Activated naive CD8-positive, alpha-beta T cell (primary cell): ENCODE measurements around the gene OR8S1.
A peak's percentile ranks its signal among the peaks of the same experiment; 100 is the strongest.
"Not testable (repeated sequence)": the region's sequence is repeated elsewhere in the genome, so short reads cannot be mapped to it uniquely, and the experiment has no call there.

ENCODE experiments used
- H3K27ac Mint-ChIP-seq: one replicate; pipeline ENCODE4 v1.8.0; 2021; ENCODE audit warnings: mixed read lengths
- H3K27me3 Mint-ChIP-seq: one replicate; pipeline ENCODE4 v1.8.0; 2021; ENCODE audit warnings: mixed read lengths
- H3K36me3 Mint-ChIP-seq: one replicate; pipeline ENCODE4 v1.8.0; 2021; ENCODE audit warnings: mixed read lengths
- H3K4me1 Mint-ChIP-seq: one replicate; pipeline ENCODE4 v1.8.0; 2021; ENCODE audit warnings: low read depth, mixed read lengths
- H3K4me3 Mint-ChIP-seq: one replicate; pipeline ENCODE4 v1.8.0; 2021; ENCODE audit warnings: mild to moderate bottlenecking, mixed read lengths
- H3K9me3 Mint-ChIP-seq: one replicate; pipeline ENCODE4 v1.8.0; 2021; ENCODE audit warnings: low read depth, mixed read lengths

OR8S1 gene, protein sequence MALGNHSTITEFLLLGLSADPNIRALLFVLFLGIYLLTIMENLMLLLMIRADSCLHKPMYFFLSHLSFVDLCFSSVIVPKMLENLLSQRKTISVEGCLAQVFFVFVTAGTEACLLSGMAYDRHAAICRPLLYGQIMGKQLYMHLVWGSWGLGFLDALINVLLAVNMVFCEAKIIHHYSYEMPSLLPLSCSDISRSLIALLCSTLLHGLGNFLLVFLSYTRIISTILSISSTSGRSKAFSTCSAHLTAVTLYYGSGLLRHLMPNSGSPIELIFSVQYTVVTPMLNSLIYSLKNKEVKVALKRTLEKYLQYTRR

DNA sequence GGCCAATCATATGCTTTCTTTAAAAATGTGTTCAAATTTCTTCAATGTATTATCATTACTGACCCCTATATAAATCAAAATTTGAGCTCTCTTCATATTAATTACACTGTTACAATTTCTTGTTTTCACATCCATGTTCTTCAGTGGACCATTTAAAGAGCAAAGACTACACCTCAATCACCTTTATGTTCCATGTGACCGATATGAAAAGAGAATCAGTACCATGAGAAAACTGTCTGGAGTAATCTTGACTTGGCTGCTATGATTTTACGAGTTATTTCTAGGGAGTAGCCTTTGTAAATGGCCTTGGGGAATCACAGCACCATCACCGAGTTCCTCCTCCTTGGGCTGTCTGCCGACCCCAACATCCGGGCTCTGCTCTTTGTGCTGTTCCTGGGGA, at the start of gene OR8S1:
TSS of gene OR8S1 (plus strand) at position 301 of the 400 bp plus-strand sequence. CDS start at position 301, 0 bp downstream.
- Mint-ChIP-seq H3K9me3 (no peaks in the 10 kb centered on the region), H3K27ac (no peak within 1 kb of the TSS), H3K27me3 (no peaks in the 10 kb centered on the region), H3K4me1 (no peaks in the 10 kb centered on the region), H3K4me3 (no peak within 1 kb of the TSS), H3K36me3 (peaks cover 2% of the 10 kb centered on the region)

DNA sequence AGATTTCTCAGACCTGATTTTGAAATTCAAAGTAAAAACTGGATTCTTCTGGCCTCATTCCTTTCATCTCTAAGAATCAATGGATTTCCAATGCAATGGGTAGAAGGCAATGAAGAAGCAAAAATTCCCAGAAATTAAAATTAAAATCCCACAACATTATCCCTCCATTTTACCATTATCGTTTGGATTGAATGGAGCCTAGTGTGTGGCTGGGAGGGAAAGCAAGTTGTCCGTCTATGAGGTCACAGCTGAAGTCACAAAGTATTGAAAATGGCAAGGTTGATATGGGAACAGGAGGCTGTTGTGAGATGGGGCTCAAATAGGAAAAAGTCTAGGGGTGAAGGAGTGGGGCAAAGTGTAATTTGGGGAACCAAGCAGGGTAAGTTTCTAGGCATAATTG, 43.2 kb upstream of the OR8S1 start, which contains the start of gene C12orf54:
TSS of gene C12orf54 (plus strand) at position 301 of the 400 bp plus-strand sequence. CDS start 799 bp downstream, outside the sequence.
- H3K27me3 Mint-ChIP-seq, result no peaks in the 10 kb centered on the region
- peaks cover 5% of the 10 kb centered on the region for H3K9me3 Mint-ChIP-seq
- H3K4me1 Mint-ChIP-seq, result no peaks in the 10 kb centered on the region
- no peak within 1 kb of the TSS for H3K27ac Mint-ChIP-seq
- H3K36me3 Mint-ChIP-seq, result no peaks in the 10 kb centered on the region
- H3K4me3 Mint-ChIP-seq, result no peak within 1 kb of the TSS

DNA sequence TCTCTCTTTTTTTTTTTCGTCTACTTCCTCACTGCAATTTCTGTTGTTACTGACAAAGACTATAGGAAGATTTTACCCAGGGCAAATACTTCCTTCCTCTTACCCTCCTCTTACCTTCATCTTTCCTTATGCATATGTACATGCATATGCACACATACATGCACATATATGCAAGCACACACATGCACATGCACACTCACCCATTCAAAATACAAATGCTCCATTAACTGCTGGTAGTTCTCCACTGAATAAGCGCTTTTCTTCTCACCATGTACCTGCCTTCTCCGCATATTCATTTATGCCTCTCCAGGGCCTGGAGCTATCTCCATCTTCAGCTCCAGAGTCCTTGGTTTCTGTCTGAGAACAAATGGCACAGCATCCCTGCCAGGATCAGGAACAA, 42.5 kb upstream of the OR8S1 start:
- Mint-ChIP-seq H3K4me1 (no peaks in the 10 kb centered on the region), H3K9me3 (peaks cover 5% of the 10 kb centered on the region), H3K4me3 (no peak overlapping the region), H3K36me3 (no peaks in the 10 kb centered on the region), H3K27me3 (no peaks in the 10 kb centered on the region), H3K27ac (no peak overlapping the region)

DNA sequence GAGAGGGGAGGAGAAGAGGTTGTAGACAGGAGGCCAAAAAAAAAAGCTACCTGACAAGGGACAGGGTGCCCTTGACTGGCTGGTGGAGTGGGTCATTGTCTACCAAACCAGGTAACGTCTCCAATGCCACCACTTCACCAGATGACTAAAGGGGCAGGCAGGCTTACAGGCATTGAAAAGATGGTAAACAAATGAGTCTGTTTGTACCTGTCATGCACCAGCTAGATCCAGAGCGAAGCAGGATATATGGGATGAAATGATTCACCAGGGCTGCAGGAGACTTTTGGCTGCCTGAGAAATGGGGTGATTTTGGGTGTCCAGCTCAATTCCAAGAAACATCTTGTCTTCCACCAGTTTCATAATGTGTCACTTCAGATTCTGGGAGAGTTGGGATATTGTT, 39.2 kb upstream of the OR8S1 start:
- H3K4me3 Mint-ChIP-seq, result no peak overlapping the region
- no peak overlapping the region for H3K27ac Mint-ChIP-seq
- no peaks in the 10 kb centered on the region for H3K9me3 Mint-ChIP-seq
- H3K36me3 Mint-ChIP-seq, result no peaks in the 10 kb centered on the region
- H3K27me3 Mint-ChIP-seq, result no peaks in the 10 kb centered on the region
- no peaks in the 10 kb centered on the region for H3K4me1 Mint-ChIP-seq

DNA sequence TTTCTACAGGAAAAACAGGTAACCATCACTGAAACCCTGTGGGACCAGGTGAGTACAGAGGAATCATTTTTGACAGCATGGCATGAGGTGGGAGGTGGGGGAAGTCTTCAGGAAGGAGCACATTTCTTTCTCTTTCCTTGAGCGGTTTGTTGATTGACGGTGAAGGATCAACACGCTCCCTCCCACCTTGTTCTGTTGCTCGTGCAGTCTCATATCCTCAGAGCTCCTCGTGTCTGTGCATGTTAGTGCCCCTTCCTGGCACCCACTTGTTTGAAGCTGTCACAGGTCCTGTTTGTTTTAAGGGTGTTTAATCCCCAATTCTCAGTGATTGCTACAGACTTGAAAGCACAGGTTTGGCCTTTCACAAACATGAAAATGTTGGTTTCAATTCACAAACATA, 38.8 kb upstream of the OR8S1 start:
- no peaks in the 10 kb centered on the region for H3K36me3 Mint-ChIP-seq
- H3K4me1 Mint-ChIP-seq, result no peaks in the 10 kb centered on the region
- H3K9me3 Mint-ChIP-seq, result no peaks in the 10 kb centered on the region
- H3K27ac Mint-ChIP-seq, result no peak overlapping the region
- no peak overlapping the region for H3K4me3 Mint-ChIP-seq
- no peaks in the 10 kb centered on the region for H3K27me3 Mint-ChIP-seq

DNA sequence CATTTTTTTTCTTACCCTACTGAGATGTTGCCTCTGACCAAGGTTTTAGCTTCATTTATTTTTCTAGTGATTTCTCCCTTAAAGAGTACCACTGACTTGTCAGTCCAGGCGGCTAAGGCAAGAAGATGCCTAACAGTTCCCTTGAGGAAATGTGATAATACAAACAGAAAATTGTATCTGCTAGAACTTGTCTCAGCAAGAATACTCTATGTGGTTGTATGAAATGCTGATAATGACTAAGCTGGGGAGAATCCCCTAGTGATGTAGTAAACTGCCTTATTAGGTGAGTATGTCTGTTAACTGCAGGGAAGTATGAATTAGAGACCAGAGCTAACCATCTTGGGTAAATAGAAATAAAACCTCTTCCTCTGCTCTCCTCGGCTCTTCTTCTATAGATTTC, 36.4 kb upstream of the OR8S1 start:
- H3K36me3 Mint-ChIP-seq, result no peaks in the 10 kb centered on the region
- H3K4me1 Mint-ChIP-seq, result no peaks in the 10 kb centered on the region
- H3K27me3 Mint-ChIP-seq, result no peaks in the 10 kb centered on the region
- H3K4me3 Mint-ChIP-seq, result no peak overlapping the region
- H3K9me3 Mint-ChIP-seq, result no peaks in the 10 kb centered on the region
- H3K27ac Mint-ChIP-seq, result no peak overlapping the region

DNA sequence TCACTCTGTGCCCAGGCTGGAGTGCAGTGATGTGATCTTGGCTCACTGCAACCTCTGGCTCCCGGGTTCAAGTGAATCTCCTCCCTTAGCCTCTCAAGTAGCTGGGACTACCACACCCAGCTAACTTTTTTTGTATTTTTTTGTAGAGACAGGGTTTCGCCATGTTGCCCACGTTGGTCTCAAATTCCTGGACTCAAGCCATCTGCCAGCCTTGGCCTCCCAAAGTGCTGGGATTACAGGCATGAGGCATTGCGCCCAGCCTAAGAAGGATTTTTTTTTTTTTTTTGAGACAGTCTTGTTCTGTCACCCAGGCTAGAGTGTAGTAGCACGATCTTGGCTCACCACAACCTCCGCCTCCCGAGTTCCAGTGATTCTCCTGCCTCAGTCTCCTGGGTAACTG, 36.0 kb upstream of the OR8S1 start:
- not testable (repeated sequence) for H3K4me3 Mint-ChIP-seq, H3K36me3 Mint-ChIP-seq, H3K4me1 Mint-ChIP-seq, H3K27ac Mint-ChIP-seq, H3K9me3 Mint-ChIP-seq, H3K27me3 Mint-ChIP-seq

DNA sequence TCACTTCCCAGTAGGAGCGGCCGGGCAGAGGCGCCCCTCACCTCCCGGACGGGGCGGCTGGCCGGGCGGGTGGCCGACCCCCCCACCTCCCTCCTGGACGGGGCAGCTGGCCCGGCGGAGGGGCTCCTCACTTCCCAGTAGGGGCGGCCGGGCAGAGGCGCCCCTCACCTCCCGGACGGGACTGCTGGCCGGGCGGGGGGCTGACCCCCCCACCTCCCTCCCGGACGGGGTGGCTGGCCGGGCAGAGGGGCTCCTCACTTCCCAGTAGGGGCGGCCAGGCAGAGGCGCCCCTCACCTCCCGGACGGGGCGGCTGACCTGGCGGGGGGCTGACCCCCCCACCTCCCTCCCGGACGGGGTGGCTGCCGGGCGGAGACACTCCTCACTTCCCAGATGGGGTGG, 25.2 kb upstream of the OR8S1 start:
- not testable (repeated sequence) for H3K36me3 Mint-ChIP-seq, H3K4me1 Mint-ChIP-seq, H3K4me3 Mint-ChIP-seq, H3K27me3 Mint-ChIP-seq, H3K27ac Mint-ChIP-seq, H3K9me3 Mint-ChIP-seq

DNA sequence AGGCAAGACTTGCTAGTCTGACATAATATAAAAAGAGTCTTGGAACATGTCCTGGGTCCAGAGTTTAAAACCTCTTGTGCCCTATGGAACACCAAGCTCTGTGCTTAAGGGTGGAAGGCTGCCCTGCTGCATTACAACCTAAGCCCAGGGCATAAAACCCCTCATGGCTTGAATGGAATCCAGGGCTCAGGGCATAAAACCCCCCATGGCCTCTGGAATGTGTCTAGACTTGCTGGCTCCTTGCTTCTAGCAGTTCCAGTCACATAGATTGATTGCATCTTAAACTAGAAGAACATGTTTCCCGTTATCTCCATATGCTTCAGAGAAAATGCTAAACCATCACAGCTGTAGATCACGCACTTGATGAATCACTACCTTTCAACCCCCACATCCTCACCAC, 18.6 kb upstream of the OR8S1 start:
- not testable (repeated sequence) for H3K9me3 Mint-ChIP-seq, H3K36me3 Mint-ChIP-seq, H3K27me3 Mint-ChIP-seq, H3K4me3 Mint-ChIP-seq, H3K4me1 Mint-ChIP-seq, H3K27ac Mint-ChIP-seq

DNA sequence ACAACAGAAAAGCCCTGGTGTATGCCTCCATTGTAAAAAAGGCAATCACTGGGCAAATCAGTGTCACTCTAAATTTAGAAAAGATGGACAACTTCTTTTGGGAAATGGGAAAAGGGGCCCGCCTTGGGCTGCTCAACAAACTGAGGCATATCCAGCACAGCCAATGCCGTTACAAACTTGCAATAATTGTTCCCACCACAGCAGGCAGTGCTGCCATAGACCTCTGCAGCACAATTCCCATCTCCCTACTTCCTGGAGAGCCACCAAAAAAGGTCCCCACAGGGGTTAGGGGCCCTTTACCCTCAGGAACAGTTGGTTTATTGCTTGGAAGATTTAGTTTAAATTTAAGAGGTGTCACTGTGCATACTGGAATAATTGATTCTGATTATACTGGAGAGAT, 16.4 kb upstream of the OR8S1 start:
- Mint-ChIP-seq H3K4me1 (peaks cover 4% of the 10 kb centered on the region), H3K4me3 (no peak overlapping the region), H3K27me3 (no peaks in the 10 kb centered on the region)

DNA sequence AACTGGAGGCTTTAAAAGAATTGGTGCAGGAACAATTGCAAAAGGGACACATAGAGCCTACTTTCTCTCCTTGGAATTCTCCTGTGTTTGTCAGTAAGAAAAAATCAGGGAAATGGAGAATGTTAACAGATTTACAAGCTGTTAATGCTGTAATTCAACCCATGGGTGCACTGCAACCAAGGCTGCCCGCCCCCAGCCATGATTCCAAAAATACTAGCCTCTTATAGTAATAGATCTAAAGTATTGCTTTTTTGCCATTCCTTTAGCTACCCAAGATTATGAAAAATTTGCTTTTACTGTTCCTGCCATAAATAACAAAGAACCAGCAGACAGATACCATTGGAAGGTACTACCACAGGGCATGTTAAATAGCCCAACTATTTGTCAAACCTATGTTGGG, 15.3 kb upstream of the OR8S1 start:
- peaks cover 6% of the 10 kb centered on the region for H3K9me3 Mint-ChIP-seq
- H3K27ac Mint-ChIP-seq, result no peak overlapping the region
- H3K27me3 Mint-ChIP-seq, result no peaks in the 10 kb centered on the region
- H3K36me3 Mint-ChIP-seq, result peaks cover 7% of the 10 kb centered on the region
- peaks cover 4% of the 10 kb centered on the region for H3K4me1 Mint-ChIP-seq
- no peak overlapping the region for H3K4me3 Mint-ChIP-seq

More for the DNA sequence above, 16.4 kb upstream of the OR8S1 start:
- Mint-ChIP-seq H3K9me3 (peaks cover 6% of the 10 kb centered on the region), H3K27ac (no peak overlapping the region), H3K36me3 (peaks cover 5% of the 10 kb centered on the region)

DNA sequence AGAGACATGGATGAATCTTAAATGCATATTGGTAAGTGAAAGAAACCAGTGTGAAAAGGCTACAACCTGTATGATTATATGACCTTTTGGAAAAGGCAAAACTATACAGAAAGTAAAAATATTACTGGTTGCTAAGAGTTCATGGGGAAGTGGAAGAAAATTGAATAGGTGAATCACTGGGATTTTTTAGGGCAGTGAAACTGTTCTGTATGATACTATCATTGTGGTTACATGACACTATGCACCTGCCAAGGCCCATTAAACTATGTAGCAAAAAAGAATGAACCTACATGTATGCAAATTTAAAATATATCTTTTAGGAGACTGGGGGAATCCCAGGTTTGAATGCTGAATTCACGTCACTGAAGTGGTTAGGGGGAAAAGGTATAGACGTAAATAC, 12.6 kb upstream of the OR8S1 start:
- Mint-ChIP-seq H3K27me3 (no peaks in the 10 kb centered on the region), H3K27ac (peak overlapping the region; percentile 78), H3K4me1 (peaks cover 4% of the 10 kb centered on the region), H3K36me3 (peaks cover 7% of the 10 kb centered on the region), H3K4me3 (no peak overlapping the region), H3K9me3 (peaks cover 6% of the 10 kb centered on the region)

DNA sequence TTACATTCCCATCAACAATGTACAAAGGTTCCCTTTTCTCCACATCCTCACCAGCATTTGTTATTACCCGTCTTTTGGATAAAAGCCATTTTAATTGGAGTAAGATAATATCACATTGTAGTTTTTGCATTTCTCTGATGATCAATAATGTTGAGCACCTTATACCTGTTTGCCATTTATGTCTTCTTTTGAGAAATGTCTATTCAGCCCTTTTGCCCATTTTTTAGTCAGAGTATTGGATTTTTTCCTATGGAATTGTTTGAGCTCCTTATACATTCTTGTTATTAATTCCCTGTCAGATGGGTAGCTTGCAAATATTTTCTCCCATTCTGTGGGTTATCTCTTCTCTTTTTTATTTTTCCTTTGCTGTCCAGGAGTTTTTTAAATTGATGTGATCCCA, 10.7 kb upstream of the OR8S1 start:
- Mint-ChIP-seq H3K27ac (no peak overlapping the region), H3K36me3 (peaks cover 5% of the 10 kb centered on the region), H3K4me1 (peaks cover 4% of the 10 kb centered on the region), H3K9me3 (peaks cover 6% of the 10 kb centered on the region), H3K27me3 (no peaks in the 10 kb centered on the region), H3K4me3 (no peak overlapping the region)

DNA sequence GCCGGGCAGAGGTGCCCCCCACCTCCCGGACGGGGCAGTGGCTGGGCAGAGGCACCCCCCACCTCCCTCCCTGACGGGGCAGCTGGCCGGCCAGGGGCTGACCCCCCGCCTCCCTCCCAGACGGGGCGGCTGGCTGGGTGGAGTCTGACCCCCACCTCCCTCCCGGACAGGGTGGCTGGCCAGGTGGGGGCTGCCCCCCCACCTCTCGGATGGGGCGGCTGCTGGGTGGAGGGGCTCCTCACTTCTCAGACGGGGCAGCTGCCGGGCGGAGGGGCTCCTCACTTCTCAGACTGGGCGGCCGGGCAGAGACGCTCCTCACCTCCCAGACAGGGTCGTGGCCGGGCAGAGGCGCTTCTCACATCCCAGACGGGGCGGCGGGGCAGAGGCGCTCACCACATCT, 5.1 kb upstream of the OR8S1 start:
- not testable (repeated sequence) for H3K27me3 Mint-ChIP-seq, H3K27ac Mint-ChIP-seq, H3K4me1 Mint-ChIP-seq, H3K4me3 Mint-ChIP-seq, H3K9me3 Mint-ChIP-seq, H3K36me3 Mint-ChIP-seq

DNA sequence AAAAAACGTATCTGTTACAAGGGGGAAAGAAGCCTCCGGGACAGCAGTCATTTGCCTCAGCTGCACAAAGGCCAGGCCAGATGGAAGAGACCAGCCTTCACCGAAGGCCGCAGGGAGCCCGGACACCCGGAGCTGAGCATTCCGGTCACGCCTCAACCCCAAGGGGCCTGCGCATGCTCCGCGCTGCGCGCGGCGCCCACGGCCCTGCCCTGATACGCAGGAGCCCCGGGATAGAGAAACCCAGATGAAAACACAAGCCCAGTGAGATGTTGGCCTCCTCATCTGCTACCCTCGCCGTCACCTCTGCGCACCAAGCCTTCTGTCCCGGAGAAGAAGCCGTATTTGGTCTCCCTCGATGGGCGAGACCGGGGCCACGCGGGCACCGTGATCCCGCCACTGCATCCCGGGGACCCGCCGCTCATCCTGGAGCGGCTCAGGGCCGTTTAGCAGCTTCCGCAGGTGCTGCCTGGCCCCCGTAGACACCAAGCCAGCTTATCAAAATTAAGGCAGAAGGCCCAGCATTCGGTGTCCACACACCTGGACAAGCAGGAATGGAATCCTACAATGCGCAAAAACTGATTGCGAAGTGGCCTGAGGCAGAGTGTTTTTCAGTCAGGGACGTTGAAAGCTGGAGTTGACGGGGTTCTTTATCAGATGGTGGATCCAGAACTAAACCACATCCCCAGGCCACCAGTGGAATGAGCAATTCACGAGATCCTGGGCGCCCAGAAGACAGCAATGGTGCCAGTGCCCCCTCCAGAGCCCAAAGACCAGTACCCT, 2.6 kb downstream of the OR8S1 start:
- H3K36me3 Mint-ChIP-seq, result peaks cover 2% of the 10 kb centered on the region
- peaks cover 17% of the 10 kb centered on the region for H3K4me1 Mint-ChIP-seq

DNA sequence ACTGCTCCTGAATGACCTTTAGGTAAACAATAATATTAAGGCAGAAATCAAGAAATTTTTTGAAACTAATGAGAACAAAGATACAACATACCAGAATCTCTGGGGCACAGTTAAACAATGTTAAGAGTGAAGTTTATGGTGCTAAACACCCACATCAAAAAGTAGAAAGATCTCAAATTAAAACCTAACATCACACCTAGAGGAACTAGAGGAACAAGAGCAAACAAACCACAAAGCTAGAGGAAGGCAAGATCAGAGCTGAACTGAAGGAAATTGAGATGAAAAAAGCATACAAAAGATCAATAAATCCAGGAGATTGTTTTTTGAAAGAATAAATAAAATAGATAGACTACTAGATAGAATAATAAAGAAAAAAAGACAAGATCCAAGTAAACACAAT, 7.2 kb downstream of the OR8S1 start:
- Mint-ChIP-seq H3K27me3 (no peaks in the 10 kb centered on the region), H3K36me3 (no peaks in the 10 kb centered on the region), H3K27ac (peak overlapping the region; percentile 14)

More for the DNA sequence above, 2.6 kb downstream of the OR8S1 start:
- Mint-ChIP-seq H3K4me3 (no peak overlapping the region), H3K9me3 (no peaks in the 10 kb centered on the region), H3K27ac (no peak overlapping the region), H3K27me3 (no peaks in the 10 kb centered on the region)

More for the DNA sequence above, 7.2 kb downstream of the OR8S1 start:
- peak overlapping the region; percentile 36 for H3K4me3 Mint-ChIP-seq
- H3K4me1 Mint-ChIP-seq, result peaks cover 27% of the 10 kb centered on the region
- no peaks in the 10 kb centered on the region for H3K9me3 Mint-ChIP-seq
